ENCODE results near the gene CILP.
"Not testable (repeated sequence)": the region's sequence is repeated elsewhere in the genome, so short reads cannot be mapped to it uniquely, and the experiment has no call there.

The CILP gene, protein sequence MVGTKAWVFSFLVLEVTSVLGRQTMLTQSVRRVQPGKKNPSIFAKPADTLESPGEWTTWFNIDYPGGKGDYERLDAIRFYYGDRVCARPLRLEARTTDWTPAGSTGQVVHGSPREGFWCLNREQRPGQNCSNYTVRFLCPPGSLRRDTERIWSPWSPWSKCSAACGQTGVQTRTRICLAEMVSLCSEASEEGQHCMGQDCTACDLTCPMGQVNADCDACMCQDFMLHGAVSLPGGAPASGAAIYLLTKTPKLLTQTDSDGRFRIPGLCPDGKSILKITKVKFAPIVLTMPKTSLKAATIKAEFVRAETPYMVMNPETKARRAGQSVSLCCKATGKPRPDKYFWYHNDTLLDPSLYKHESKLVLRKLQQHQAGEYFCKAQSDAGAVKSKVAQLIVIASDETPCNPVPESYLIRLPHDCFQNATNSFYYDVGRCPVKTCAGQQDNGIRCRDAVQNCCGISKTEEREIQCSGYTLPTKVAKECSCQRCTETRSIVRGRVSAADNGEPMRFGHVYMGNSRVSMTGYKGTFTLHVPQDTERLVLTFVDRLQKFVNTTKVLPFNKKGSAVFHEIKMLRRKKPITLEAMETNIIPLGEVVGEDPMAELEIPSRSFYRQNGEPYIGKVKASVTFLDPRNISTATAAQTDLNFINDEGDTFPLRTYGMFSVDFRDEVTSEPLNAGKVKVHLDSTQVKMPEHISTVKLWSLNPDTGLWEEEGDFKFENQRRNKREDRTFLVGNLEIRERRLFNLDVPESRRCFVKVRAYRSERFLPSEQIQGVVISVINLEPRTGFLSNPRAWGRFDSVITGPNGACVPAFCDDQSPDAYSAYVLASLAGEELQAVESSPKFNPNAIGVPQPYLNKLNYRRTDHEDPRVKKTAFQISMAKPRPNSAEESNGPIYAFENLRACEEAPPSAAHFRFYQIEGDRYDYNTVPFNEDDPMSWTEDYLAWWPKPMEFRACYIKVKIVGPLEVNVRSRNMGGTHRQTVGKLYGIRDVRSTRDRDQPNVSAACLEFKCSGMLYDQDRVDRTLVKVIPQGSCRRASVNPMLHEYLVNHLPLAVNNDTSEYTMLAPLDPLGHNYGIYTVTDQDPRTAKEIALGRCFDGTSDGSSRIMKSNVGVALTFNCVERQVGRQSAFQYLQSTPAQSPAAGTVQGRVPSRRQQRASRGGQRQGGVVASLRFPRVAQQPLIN

DNA sequence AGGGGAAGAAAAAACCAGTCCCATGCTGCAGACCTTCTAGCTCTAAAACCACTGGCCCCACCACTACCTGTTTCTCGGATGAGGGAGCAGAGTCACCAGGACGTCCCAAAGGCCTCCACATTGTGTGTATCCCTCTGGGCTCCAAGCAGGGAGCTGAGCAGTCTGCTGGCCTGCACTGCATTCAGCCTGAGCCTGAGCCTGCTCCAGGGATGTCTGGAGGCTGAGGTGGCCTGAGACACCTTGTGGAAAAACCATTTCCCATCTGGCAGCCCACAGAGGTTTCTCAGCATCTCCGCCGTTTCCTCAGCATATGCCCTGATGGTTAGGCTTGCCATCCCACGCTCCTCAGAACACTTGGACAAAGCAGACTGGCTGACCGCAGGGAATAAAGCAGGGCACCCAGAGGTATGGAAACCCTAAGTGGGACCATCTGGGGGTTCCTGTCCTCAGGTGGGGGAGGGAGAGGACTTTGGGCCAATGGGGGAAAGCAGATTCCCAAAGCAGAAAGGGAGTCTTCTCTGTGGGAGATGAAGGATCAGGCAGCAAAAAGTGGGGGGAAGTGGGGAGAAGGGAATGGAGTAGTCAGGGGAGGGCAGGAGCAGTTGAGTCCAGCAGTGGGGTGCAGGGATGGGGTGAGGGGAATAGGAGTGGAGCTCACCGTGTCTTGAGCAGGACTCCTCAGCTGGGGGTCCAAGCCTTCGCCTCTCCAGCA is at the start of gene CILP:
TSS of gene CILP (minus strand) at position 704 of the 712 bp plus-strand sequence. CDS start 1,718 bp downstream, outside the sequence.
- no peak for DNase-seq (ENCODE audit: low read depth in 2 of 2)

DNA sequence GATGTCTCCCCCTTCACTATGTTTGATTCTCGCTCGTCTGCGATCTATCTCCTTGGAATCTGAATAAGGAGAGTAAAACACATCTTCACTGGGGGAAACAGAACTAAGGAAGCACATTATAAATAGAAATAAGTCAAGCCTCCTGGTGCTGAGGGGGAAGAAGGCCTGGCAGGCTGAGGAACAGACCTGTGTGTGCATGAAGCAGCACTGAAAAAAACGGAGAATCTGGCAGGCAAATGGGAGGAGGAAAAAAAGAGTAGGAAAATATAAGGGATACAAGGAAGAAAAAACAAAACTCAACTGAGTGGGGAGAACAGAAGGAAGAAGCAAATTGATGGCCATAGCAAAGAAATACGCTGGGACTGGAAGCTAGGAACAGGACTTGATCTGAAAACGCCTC is 49.7 kb upstream of the CILP start:
- no peak for DNase-seq (ENCODE audit: low read depth in 2 of 2)

DNA sequence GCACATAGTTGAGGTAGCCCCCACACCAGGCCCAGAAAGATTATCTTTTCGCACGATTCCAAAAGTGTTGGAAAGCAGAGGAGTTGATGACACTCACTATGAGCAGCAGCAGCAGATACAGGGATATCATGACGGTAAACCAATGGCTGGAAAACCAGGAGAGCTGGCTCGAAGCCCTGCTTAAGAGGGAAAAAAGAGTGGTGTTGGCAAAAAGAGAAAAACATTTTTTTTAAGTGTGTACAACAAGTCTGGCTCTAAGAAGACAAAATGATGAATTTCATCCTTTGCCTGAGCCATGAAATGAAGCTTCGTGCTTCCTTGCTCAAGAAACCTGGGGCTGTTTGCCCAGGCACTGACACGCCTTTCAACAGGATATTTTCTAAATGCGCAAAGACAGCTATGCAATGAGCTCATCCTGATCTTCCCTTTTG is 48.1 kb upstream of the CILP start:
- no peak for DNase-seq (ENCODE audit: low read depth in 2 of 2)

DNA sequence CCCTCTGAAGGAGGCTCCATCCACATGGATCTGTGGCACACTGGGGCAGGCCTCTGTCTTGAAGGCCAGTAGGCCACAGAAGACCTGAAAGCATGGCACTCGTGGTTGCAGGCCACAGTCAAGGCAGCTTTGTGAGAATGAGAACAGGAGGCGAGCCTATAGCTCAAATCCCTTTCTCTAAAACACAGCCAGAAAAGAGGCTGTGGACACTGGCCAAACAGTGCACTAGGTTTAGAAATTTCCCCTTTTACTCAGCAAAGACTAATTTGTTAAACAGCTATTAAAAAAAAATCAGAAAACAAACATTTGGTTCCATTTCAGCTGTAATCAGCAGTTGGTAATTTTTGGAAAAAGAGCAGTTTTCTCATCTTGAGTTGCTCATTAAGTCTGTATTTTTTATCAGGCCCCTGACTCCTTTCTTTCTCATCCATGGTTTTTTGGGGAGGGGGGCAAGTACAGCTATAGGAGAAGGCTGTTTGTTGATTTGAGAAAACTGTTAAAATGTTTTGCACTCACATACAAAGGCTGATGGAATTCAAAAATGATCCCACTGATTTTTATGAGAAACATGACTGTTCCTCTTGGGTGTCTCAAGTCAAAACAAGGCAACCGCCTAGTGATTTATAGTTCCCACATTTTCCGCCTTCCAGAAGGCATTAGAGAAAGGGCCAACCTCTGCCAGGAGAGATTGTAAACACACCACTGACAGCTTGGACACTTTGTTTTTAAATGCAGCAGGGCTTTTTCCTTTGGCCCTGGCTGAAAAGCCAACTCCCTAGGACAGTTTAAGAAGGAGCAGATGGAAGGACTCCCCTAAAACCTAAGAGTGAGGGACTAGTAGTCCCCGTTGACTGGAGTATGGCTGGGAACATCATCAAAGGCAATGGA is 47.3 kb upstream of the CILP start:
- DNase-seq (ENCODE audit: low read depth in 2 of 2) = no peak

DNA sequence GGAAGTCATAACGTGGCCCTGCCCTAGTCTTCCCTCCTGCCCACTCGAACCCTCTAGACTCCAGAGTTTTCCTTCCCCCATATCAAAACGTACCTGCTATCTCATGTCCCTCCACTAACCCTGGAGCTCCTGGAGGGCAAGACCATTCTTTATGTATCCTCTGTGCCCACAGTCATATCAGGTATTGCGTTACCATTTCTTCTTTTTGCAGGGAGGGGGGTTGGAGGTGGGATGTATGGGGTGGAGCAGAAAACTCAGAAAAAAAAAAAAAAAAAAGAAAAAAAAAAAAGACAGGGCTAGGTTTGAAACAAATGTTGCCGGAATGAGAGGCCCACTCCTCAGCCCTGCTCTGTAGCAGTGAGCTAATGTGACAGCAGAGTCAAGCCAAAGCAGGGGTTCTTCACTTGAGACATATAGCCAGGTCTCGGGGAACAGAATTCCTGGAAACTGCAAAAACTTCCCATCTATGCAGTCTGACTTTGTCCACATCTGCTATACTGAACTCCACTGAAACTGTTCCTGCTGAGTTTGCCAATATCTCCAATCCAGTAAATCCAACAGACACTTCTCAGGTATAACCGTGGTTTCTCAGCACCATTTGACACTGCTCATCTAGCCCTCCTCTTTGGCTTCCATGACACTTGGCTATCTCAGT is 44.3 kb upstream of the CILP start:
- DNase-seq (ENCODE audit: low read depth in 2 of 2) = no peak

DNA sequence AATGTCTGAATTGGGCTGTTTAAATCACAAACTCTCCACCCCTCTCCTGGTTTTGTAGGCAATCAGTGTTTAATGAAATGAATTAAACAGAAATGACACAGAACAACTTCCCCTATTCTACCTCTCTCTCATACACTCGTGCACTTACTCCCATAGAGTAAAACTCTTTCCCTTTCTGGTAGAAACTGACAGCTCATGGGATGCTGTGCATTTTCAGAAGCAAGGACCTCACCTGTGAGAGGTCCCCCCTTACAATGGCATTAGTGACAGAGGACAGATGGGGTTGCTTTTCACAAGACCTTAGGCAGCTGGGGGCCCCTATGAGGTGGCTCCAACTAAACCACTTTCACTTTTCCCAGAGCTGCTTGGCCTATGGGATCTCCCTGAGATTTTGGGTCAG is 43.5 kb upstream of the CILP start:
- DNase-seq (ENCODE audit: low read depth in 2 of 2) = no peak

DNA sequence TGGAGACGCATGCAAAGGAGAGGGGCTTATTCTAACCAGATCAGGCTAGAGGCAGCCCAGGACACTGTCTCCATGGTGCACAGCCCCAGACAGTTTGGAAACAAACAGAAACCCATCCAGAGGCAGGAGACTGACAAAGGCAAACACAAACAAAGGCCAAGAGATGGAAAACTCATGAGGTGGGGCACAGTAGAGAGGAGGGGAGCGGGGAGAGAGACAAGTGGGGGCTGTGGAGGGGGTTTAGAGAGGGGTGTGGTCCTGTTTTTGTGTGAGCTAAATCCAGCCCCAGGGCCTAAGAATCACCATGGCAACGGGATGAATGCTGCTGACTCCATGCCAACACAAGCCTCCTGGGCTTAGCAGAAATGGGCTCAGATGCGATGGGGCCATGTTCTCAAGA is 43.1 kb upstream of the CILP start:
- DNase-seq (ENCODE audit: low read depth in 2 of 2) = no peak

DNA sequence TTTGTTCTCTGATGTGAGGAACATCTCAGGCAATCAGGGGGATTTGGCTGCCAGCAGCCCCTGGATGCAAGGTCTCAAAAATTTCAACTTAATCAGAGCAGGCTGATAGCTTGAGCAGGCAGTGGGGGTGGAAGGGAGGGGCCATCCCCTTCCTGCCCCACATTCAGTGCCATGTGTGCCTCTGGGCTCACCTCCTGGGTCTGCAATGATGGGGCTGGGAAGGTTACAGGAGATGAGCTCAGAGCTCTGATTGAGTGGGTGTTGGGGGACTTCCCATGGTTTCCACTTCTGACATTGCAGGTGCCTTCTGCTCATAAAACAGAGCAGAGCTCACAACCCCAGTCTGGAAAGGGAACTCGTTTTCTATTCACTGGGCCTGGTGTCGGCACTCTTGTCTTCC is 38.4 kb upstream of the CILP start:
- DNase-seq (ENCODE audit: low read depth in 2 of 2) = no peak

DNA sequence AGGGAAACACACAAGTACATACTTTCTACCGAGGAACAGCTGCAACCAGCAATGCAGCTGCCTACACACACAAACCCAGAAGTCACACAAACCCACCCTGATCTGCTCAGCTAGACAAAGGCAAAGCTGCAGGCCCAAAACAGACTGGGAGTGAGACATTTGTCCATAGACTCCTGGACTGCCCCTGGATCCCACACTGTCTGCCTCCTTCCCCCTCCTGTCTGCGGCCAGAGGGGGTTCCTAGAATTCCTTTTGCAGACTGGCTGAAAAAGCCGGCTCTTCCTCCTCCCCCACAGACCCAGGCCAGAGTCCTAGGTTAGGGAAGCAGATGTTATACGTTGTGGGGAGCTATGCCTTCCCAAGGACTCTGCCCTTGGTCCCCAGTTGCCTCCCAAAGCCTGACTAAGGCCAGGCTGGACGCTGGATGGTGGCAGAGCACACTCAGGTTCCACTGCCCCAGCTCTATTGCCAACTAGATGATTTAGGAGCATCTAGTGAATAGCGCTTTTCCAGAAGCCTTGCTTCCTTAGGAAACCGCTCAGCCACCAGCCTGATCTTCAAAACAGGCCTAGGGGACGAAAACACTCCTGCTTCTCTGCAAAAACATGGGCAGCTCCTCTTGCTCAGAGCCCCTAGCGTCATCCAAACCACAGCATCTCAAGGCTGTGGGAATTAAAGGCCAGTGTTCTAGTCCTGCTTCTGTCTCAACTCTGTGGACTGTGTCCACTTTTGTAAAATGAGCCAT is 37.4 kb upstream of the CILP start:
- DNase-seq (ENCODE audit: low read depth in 2 of 2) = no peak

DNA sequence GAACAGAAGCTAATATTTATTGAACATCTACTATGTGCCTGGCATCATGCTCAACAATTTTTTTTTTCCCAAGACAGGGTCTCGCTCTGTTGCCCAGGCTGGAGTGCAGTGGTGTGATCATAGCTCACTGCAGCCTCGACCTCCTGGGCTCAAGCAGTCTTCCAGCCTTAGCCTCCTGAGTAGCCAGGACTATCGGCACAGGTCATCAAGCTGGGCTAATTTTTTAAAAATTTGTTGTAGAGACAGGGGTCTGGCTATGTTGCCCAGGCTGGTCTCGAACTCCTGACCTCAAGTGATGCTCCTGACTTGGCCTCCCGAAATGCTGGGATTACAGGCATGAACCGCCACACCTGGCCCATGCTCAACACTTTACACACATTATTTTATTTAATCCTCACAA is 35.7 kb upstream of the CILP start:
- DNase-seq (ENCODE audit: low read depth in 2 of 2) = no peak

DNA sequence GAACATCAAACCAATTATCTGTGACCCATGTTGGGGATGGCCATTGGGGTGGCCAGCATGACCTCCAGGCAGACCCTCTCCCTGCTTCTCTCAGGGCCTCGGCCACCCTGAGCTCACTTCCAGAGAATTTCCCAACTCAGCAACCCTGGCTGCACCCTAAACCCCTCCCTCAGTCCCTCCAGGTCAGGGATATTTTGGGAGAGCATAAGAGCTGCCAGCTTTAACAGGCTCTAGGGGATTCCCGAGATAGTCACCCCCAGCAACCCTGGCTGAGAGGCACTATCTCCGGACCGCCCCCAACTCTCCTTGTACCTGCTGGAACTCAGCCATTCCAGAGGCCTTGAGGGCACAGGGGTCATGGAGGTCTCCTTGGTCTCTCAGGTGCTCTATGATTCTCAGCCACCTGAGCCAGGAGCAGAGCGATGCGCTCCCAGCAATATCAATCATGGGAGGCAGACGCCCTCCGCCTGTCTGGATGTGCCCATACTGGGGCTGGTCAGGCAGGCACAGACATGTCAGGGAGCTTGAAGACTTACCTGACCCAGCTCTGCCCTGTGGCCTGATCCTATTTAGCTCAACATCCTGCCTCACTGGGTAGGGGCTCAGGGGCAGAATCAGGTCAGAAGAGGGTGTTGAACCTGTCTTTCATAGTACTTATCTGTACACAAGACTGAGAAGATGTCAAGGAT is 34.9 kb upstream of the CILP start:
- no peak for DNase-seq (ENCODE audit: low read depth in 2 of 2)

DNA sequence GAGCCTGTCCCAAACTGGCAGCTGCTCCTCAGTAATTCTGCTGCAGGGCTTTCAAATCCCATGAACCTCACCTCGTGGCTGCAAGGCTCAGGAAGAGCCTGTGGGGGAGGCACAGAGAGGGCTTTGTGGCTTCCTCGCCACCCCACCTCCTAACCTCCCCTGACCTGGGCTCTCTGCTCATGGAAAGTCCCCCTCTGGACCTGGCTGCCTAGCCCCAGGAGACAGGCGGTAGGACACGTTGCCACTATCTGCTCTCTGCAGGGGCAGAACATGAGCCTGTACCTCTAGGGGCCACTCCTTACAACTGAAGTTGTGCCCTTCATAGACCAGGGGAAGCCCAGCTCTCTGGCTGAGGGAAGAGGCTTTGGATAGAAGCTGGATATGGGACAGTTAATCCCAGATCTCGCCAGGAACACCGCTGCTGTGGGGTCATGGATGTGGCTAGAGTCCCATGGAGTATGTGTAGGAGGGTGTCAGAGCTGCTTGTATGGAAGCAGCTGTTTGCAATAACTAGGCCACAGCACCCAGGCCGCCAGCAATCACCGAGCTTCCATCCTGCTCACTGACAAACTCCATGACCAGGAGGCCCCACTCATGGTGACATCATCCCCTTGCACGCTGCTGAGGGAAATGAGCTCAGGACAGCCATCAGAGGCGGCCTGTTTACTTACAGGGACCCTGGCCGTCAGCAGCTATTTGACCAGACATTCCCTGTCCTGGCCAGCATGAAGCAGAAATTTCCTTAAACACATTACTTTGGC is 34.0 kb upstream of the CILP start:
- DNase-seq (ENCODE audit: low read depth in 2 of 2) = no peak

DNA sequence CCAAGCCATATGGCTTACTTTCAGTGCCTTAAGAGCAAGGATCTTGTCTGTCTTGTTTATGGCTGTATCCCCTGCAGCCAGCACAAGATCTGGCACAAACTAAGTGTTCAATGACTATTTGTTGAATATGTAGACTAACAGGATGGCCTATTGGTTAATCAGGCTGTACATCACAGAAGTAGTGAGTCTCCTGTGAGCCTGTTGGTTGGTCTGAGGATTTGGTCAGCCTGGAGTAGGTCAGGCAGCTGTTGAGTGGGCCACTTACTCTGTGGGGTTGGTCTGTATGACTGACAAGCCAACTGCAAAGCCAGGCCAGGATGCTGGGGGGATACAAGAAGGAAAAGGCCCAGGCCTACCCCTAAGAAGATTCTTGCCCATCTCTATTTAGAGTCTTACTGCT is 33.4 kb upstream of the CILP start:
- no peak for DNase-seq (ENCODE audit: low read depth in 2 of 2)

DNA sequence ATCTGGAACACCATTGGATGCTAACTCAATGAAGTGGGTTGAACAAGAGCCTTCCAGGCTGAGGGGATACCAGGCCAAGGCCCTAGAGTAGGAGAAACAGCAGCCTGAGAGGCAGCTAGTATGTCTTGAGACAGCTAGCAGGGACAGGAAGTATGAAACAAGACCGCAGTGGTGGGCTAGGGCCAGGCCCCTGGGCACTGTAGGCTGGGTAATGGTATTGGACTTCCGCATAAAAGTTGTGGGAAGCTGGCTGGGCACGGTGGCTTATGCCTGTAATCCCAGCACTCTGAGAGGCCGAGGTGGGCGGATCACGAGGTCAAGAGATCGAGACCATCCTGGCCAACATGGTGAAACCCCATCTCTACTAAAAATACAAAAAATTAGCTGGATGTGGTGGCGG is 25.2 kb upstream of the CILP start:
- DNase-seq (ENCODE audit: low read depth in 2 of 2) = not testable (repeated sequence)

DNA sequence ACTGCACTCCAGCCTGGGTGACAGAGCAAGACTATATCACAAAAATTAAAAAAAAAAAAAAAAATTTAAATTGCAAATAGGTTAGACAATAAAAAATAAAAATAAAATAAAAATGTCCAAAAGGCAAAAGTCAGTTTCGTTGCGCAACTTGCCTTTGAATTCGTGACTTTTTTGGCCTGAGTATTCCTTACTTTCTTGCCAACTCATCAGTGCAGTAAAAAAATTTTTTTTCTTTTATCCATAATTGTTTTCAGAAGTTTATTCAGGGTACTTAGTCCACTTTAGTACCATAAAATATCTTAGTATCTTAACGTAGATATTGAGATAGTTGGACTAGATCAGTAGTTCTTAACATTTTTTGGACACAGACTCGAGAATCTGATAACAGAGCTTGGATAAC is 22.4 kb upstream of the CILP start:
- no peak for DNase-seq (ENCODE audit: low read depth in 2 of 2)

DNA sequence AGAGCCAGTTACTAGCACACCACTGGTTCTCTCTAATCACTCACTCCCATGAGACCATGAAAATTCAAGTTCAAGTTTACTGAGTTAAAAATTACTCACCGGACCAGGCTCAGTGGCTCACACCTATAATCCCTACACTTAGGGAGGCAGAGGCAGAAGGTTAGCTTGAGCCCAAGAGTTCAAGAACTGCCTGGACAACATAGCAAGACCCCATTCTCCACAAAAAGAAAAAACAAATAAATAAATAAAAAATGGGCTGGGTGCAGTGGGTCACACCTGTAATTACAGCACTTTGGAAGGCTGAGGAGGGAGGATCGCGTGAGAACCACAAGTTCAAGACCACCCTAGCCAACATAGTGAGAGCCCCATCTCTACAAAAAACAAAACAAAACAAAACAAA is 21.2 kb upstream of the CILP start:
- no peak for DNase-seq (ENCODE audit: low read depth in 2 of 2)

DNA sequence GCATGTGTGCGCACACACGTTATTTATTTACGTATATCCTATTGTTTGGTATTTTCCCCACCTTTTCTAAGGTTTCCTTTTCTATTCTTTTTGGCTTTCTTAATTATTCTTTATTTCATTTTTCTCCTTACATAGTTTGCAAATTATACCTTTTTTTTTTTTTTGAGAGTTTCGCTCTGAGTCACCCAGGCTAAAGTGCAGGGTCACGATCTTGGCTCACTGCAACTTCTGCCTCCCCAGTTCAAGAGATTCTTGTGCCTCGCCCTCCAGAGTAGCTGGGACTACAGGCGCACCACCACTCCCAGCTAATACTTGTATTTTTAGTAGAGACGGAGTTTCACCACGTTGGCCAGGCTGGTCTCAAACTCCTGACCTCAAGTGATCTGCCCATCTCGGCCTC is 20.0 kb upstream of the CILP start:
- no peak for DNase-seq (ENCODE audit: low read depth in 2 of 2)

DNA sequence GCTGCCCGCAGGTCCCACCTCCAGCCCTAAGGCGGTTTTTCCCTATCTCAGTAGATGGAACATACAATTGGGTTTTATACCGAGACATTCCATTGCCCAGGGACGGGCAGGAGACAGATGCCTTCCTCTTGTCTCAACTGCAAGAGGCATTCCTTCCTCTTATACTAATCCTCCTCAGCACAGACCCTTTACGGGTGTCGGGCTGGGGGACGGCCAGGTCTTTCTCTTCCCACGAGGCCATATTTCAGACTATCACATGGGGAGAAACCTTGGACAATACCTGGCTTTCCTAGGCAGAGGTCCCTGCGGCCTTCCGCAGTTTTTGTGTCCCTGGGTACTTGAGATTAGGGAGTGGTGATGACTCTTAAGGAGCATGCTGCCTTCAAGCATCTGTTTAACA is 15.6 kb upstream of the CILP start:
- not testable (repeated sequence) for DNase-seq (ENCODE audit: low read depth in 2 of 2)

All from fibroblast of skin of left quadriceps (primary cell).